Liver (tissue), 9 donors: ENCODE measurements around the gene TRUB1. TPM values are rescaled to one million over a fixed set of nuclear protein-coding genes. Genes with fewer than 3 reads are reported as not detected.

Experiments used
- DNase-seq: peaks from one replicate; pipeline ENCODE4 v3.0.0-alpha.2; 2017; ENCODE audit warnings: low spot score
- H3K27ac ChIP-seq, 2 donors: one replicate each; pipeline ENCODE4 v1.7.0; 2013; ENCODE audit warnings: inconsistent platforms in 2 of 2, low read length in 2 of 2, control low read depth in 1 of 2, low read depth in 1 of 2, mild to moderate bottlenecking in 1 of 2
- H3K27me3 ChIP-seq, 4 donors: one replicate each; pipeline versions ENCODE4 v1.6.1 to v1.7.0; 2013; ENCODE audit warnings: low read length in 3 of 4, inconsistent platforms in 1 of 4, mild to moderate bottlenecking in 1 of 4, moderate library complexity in 1 of 4; ENCODE audit not compliant: control insufficient read depth in 4 of 4, insufficient read depth in 4 of 4
- H3K36me3 ChIP-seq, 4 donors: one replicate each; pipeline versions ENCODE4 v1.6.1 to v1.7.0; 2013; ENCODE audit warnings: low read length in 3 of 4, mild to moderate bottlenecking in 3 of 4, low read depth in 1 of 4, moderate library complexity in 1 of 4; ENCODE audit not compliant: control insufficient read depth in 4 of 4, insufficient read depth in 3 of 4
- H3K4me1 ChIP-seq, 4 donors: one replicate each; pipeline versions ENCODE4 v1.6.1 to v1.7.0; 2013; ENCODE audit warnings: low read length in 3 of 4, mild to moderate bottlenecking in 3 of 4, moderate library complexity in 1 of 4; ENCODE audit not compliant: control insufficient read depth in 4 of 4, insufficient read depth in 4 of 4
- H3K4me3 ChIP-seq, 3 donors: one replicate each; pipeline versions ENCODE4 v1.6.1 to v1.7.0; 2013; ENCODE audit warnings: low read length in 3 of 3, control low read depth in 1 of 3, low read depth in 1 of 3, mild to moderate bottlenecking in 1 of 3
- H3K9ac ChIP-seq, 2 donors: one replicate each; pipeline ENCODE4 v1.7.0; 2013; ENCODE audit warnings: low read length in 2 of 2, mild to moderate bottlenecking in 2 of 2, moderate library complexity in 2 of 2, control low read depth in 1 of 2, low read depth in 1 of 2
- H3K9me3 ChIP-seq, 4 donors: one replicate each; pipeline versions ENCODE4 v1.6.1 to v1.7.0; 2013; ENCODE audit warnings: low read length in 3 of 4; ENCODE audit not compliant: control insufficient read depth in 4 of 4
- EGR1 ChIP-seq, 2 donors: IDR thresholded peaks; 2 replicates each; pipeline ENCODE4 v1.6.1; 2016 to 2018; ENCODE audit warnings: antibody characterized with exemption in 2 of 2, low read depth in 2 of 2
- FOXA1 ChIP-seq: IDR thresholded peaks from 2 replicates; pipeline ENCODE4 v1.6.1; 2016; ENCODE audit warnings: antibody characterized with exemption
- FOXA2 ChIP-seq: IDR thresholded peaks from 2 replicates; pipeline ENCODE4 v1.6.1; 2016; ENCODE audit warnings: antibody characterized with exemption
- GABPA ChIP-seq, 2 donors: IDR thresholded peaks in 1 of 2; conservative IDR thresholded peaks in 1 of 2; 2 replicates each; pipeline ENCODE4 v1.6.1; 2016; ENCODE audit warnings: antibody characterized with exemption in 2 of 2, mild to moderate bottlenecking in 1 of 2, moderate library complexity in 1 of 2
- HNF4A ChIP-seq, 2 donors: conservative IDR thresholded peaks; 2 replicates each; pipeline ENCODE4 v1.6.1; 2016; ENCODE audit warnings: antibody characterized with exemption in 2 of 2, mild to moderate bottlenecking in 2 of 2
- HNF4G ChIP-seq: IDR thresholded peaks from 2 replicates; pipeline ENCODE4 v1.6.1; 2016; ENCODE audit warnings: antibody characterized with exemption
- JUND ChIP-seq, 2 donors: IDR thresholded peaks; 2 replicates each; pipeline ENCODE4 v1.6.1; 2016; ENCODE audit warnings: antibody characterized with exemption in 2 of 2
- NR2F2 ChIP-seq: IDR thresholded peaks from 2 replicates; pipeline ENCODE4 v1.6.1; 2016; ENCODE audit warnings: antibody characterized with exemption
- RAD21 ChIP-seq, 2 donors: IDR thresholded peaks; 2 replicates each; pipeline ENCODE4 v1.6.1; 2016; ENCODE audit warnings: antibody characterized with exemption in 2 of 2, mild to moderate bottlenecking in 2 of 2
- RXRA ChIP-seq, 2 donors: IDR thresholded peaks; 2 replicates each; pipeline ENCODE4 v1.6.1; 2017 to 2018; ENCODE audit warnings: antibody characterized with exemption in 2 of 2, mild to moderate bottlenecking in 1 of 2
- SP1 ChIP-seq: IDR thresholded peaks from 2 replicates; pipeline ENCODE4 v1.6.1; 2018; ENCODE audit warnings: antibody characterized with exemption, mild to moderate bottlenecking
- TAF1 ChIP-seq: conservative IDR thresholded peaks from 2 replicates; pipeline ENCODE4 v1.6.1; 2016; ENCODE audit warnings: antibody characterized with exemption, mild to moderate bottlenecking
- YY1 ChIP-seq: IDR thresholded peaks from 2 replicates; pipeline ENCODE4 v1.6.1; 2016; ENCODE audit warnings: antibody characterized with exemption, mild to moderate bottlenecking
- WGBS: extraction: QIAGEN DNeasy Blood & Tissue Kit; methylation state at CpG from one replicate; pipeline ENCODE4 v1.1.7; 2013; 5-methylcytosine and 5-hydroxymethylcytosine counted together
- polyA plus RNA-seq, 2 donors: library from polyadenylated mRNA; stranded (reverse) in 1 of 2; unstranded in 1 of 2; fragments of 200-250 nt in 1 of 2; fragments of >200 nt in 1 of 2; fragmentation: Nextera tagmentation in 1 of 2; extraction: Ambion mirVana in 1 of 2; gene quantifications; one replicate each; pipeline versions ENCODE4 v1.2.1 to v1.2.3, GENCODE V29; 2013 to 2015
- total RNA-seq, 2 donors: library from RNA; depleted of rRNA; stranded (reverse); fragments of >200 nt; gene quantifications; one replicate each; pipeline ENCODE4 v1.2.3, GENCODE V29; 2014
- TF ChIP-seq, protein P1 (sequence below): IDR thresholded peaks from 2 replicates; pipeline ENCODE4 v1.6.1; 2016; ENCODE audit warnings: antibody characterized with exemption
- TF ChIP-seq, protein P2 (sequence below): fragments of 150-350 bp; IDR thresholded peaks from 2 replicates; pipeline ENCODE4 v1.5.1; 2017; ENCODE audit warnings: improper control_type of control experiment, low read depth, low read length; ENCODE audit not compliant: missing input control
- TF ChIP-seq, protein P3 (sequence below): IDR thresholded peaks from 2 replicates; pipeline ENCODE4 v1.6.1; 2016; ENCODE audit warnings: antibody characterized with exemption, mild to moderate bottlenecking
- TF ChIP-seq, protein P4 (sequence below): IDR thresholded peaks from 2 replicates; pipeline ENCODE4 v1.6.1; 2016; ENCODE audit warnings: antibody characterized with exemption
- donor health status: healthy.
- donor health status: healthy.
- donor health status: healthy.
- donor health status: healthy.
- donor health status: healthy.

TRUB1 gene
- total and polyA plus RNA-seq, 4 donors, result 6.1 to 14.1 (median 8.3) TPM

DNA sequence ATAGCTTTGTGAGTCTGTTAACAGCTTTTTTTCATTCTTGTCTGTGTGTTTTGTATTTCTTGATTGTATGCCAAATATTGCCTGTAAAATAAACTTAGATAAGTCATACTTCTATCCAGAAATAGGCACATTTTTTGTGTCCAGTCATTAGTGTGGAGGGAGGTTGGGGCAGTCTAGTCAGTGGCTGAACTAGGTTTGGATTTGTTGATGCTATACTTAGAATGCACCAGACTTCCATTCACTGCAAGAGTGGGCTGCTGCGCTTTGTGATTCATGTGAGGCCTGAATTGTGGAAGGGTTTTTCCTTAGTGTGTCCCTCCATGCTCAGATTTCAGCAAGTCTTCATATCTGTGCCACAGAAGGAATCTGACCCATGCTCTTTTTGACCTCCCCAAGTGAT is 50.0 kb downstream of the TRUB1 start:
- Histone ChIP-seq H3K4me1 (no peaks in the 10 kb centered on the region), H3K9ac (no peak overlapping the region), H3K27ac (no peak overlapping the region), H3K4me3 (no peak overlapping the region), H3K27me3 (no peaks in the 10 kb centered on the region), H3K36me3 (peaks cover 2 to 16% (median 10%) of the 10 kb centered on the region in 4 donors), H3K9me3 (peaks cover 0 to 13% (median 7%) of the 10 kb centered on the region in 4 donors)
- no peak for DNase-seq
- TF ChIP-seq, protein P1, sequence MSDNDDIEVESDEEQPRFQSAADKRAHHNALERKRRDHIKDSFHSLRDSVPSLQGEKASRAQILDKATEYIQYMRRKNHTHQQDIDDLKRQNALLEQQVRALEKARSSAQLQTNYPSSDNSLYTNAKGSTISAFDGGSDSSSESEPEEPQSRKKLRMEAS, result no peak
- TF ChIP-seq NR2F2 (no peak), FOXA2 (no peak), HNF4A (conservative IDR thresholded peaks at IDR 0.05) (no peak), RXRA (IDR thresholded peaks at IDR 0.05) (no peak), SP1 (no peak), RAD21 (IDR thresholded peaks at IDR 0.05) (no peak)
- 92% methylated on average over 1 of the region's 1 CpG for WGBS

DNA sequence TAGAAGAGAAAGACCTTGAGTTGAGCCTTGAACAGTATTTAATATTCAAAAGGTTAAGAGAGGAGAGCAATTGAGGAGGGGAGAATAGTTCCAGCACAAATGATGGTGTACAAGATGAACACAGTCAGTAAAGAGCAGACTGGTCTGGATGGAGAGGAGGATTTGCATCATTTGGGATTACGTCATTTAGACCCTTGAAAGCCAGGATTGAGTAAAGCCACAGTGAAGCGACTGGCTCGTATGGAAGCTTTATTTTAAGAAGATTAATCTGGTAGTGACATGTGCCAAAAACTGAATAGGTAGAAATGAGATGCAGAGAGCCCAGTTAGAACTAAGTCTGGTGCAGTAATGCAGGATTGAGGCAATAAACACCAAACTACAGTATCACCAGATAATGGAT is 52.6 kb downstream of the TRUB1 start:
- H3K36me3 ChIP-seq, result peaks cover 0 to 3% (median 0%) of the 10 kb centered on the region in 4 donors
- no peaks in the 10 kb centered on the region for H3K27me3 ChIP-seq
- no peak overlapping the region for H3K27ac ChIP-seq
- no peak overlapping the region for H3K4me3 ChIP-seq
- H3K9me3 ChIP-seq, result no peaks in the 10 kb centered on the region
- no peak overlapping the region for H3K9ac ChIP-seq
- DNase-seq, result no peak
- TF ChIP-seq NR2F2, result no peak
- TF ChIP-seq, protein P2, sequence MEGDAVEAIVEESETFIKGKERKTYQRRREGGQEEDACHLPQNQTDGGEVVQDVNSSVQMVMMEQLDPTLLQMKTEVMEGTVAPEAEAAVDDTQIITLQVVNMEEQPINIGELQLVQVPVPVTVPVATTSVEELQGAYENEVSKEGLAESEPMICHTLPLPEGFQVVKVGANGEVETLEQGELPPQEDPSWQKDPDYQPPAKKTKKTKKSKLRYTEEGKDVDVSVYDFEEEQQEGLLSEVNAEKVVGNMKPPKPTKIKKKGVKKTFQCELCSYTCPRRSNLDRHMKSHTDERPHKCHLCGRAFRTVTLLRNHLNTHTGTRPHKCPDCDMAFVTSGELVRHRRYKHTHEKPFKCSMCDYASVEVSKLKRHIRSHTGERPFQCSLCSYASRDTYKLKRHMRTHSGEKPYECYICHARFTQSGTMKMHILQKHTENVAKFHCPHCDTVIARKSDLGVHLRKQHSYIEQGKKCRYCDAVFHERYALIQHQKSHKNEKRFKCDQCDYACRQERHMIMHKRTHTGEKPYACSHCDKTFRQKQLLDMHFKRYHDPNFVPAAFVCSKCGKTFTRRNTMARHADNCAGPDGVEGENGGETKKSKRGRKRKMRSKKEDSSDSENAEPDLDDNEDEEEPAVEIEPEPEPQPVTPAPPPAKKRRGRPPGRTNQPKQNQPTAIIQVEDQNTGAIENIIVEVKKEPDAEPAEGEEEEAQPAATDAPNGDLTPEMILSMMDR, result no peak
- no peak for TF ChIP-seq RAD21 (IDR thresholded peaks at IDR 0.05)
- TF ChIP-seq, protein P1, result no peak
- no peak for TF ChIP-seq HNF4G
- no peak for TF ChIP-seq JUND (IDR thresholded peaks at IDR 0.05)
- TF ChIP-seq RXRA (IDR thresholded peaks at IDR 0.05), result no peak
- TF ChIP-seq FOXA1, result no peak
- TF ChIP-seq, protein P3, sequence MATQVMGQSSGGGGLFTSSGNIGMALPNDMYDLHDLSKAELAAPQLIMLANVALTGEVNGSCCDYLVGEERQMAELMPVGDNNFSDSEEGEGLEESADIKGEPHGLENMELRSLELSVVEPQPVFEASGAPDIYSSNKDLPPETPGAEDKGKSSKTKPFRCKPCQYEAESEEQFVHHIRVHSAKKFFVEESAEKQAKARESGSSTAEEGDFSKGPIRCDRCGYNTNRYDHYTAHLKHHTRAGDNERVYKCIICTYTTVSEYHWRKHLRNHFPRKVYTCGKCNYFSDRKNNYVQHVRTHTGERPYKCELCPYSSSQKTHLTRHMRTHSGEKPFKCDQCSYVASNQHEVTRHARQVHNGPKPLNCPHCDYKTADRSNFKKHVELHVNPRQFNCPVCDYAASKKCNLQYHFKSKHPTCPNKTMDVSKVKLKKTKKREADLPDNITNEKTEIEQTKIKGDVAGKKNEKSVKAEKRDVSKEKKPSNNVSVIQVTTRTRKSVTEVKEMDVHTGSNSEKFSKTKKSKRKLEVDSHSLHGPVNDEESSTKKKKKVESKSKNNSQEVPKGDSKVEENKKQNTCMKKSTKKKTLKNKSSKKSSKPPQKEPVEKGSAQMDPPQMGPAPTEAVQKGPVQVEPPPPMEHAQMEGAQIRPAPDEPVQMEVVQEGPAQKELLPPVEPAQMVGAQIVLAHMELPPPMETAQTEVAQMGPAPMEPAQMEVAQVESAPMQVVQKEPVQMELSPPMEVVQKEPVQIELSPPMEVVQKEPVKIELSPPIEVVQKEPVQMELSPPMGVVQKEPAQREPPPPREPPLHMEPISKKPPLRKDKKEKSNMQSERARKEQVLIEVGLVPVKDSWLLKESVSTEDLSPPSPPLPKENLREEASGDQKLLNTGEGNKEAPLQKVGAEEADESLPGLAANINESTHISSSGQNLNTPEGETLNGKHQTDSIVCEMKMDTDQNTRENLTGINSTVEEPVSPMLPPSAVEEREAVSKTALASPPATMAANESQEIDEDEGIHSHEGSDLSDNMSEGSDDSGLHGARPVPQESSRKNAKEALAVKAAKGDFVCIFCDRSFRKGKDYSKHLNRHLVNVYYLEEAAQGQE, result no peak
- no peak for TF ChIP-seq GABPA (IDR thresholded peaks at IDR 0.05 in 1 of 2, conservative IDR thresholded peaks at IDR 0.05 in 1 of 2)
- no peak for TF ChIP-seq SP1
- TF ChIP-seq, protein P4, sequence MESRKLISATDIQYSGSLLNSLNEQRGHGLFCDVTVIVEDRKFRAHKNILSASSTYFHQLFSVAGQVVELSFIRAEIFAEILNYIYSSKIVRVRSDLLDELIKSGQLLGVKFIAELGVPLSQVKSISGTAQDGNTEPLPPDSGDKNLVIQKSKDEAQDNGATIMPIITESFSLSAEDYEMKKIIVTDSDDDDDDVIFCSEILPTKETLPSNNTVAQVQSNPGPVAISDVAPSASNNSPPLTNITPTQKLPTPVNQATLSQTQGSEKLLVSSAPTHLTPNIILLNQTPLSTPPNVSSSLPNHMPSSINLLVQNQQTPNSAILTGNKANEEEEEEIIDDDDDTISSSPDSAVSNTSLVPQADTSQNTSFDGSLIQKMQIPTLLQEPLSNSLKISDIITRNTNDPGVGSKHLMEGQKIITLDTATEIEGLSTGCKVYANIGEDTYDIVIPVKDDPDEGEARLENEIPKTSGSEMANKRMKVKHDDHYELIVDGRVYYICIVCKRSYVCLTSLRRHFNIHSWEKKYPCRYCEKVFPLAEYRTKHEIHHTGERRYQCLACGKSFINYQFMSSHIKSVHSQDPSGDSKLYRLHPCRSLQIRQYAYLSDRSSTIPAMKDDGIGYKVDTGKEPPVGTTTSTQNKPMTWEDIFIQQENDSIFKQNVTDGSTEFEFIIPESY, result no peak
- TF ChIP-seq TAF1, result no peak
- no peak for TF ChIP-seq EGR1 (IDR thresholded peaks at IDR 0.05; ENCODE audit: low read depth in 2 of 2)
- TF ChIP-seq YY1, result no peak
- no peak for TF ChIP-seq HNF4A (conservative IDR thresholded peaks at IDR 0.05)
- no peak for TF ChIP-seq FOXA2
- 90% methylated on average over 3 of the region's 3 CpGs for WGBS
- no peaks in the 10 kb centered on the region for H3K4me1 ChIP-seq
